Measurements from ENCODE around the gene LTBP1.

DNA sequence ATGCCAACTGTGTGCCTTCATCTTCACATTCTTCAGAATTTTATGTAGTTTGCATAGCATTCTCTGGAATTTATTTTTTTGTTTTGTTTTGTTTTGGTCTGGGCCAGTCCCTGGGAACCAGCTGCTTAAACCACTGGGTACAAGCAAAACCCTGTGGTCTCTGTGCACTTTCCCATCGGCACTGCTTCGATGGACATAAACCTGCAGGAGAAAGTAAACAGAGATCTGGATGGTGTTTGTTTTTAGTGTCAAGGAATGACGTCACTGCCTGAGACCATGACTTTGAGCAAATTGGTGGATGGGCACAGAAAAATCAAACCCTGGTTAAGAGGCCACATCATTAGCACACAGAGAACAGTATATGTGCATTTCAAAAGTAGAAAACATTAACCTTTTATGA is 465.0 kb downstream of the LTBP1 start:
- TF ChIP-seq, protein P1, sequence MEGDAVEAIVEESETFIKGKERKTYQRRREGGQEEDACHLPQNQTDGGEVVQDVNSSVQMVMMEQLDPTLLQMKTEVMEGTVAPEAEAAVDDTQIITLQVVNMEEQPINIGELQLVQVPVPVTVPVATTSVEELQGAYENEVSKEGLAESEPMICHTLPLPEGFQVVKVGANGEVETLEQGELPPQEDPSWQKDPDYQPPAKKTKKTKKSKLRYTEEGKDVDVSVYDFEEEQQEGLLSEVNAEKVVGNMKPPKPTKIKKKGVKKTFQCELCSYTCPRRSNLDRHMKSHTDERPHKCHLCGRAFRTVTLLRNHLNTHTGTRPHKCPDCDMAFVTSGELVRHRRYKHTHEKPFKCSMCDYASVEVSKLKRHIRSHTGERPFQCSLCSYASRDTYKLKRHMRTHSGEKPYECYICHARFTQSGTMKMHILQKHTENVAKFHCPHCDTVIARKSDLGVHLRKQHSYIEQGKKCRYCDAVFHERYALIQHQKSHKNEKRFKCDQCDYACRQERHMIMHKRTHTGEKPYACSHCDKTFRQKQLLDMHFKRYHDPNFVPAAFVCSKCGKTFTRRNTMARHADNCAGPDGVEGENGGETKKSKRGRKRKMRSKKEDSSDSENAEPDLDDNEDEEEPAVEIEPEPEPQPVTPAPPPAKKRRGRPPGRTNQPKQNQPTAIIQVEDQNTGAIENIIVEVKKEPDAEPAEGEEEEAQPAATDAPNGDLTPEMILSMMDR (conservative IDR thresholded peaks at IDR 0.05 in 1 of 2, IDR thresholded peaks at IDR 0.05 in 1 of 2; ENCODE audit: extremely low read depth in 1 of 2, insufficient read depth in 1 of 2, low read depth in 1 of 2, low read length in 2 of 2), result no peak
- TF ChIP-seq EZH2 (IDR thresholded peaks at IDR 0.05; ENCODE audit: borderline replicate concordance, low read length), result no peak
